Measurements from ENCODE around the gene CCDC7.
"Not testable (repeated sequence)": the region's sequence is repeated elsewhere in the genome, so short reads cannot be mapped to it uniquely, and the experiment has no call there.

Gene CCDC7

GRCh38 chr10:32773105-32773504 is 327.2 kb downstream of the CCDC7 start:
- DNase-seq (ENCODE audit: low read depth): no peak
- TF ChIP-seq CTCF (conservative IDR thresholded peaks at IDR 0.05; ENCODE audit: low read depth, low read length): no peak
- no peak overlapping the region for H3K4me3 ChIP-seq (ENCODE audit: low read length)

- no peak for DNase-seq (ENCODE audit: low read depth)
- no peak for TF ChIP-seq CTCF (conservative IDR thresholded peaks at IDR 0.05; ENCODE audit: low read depth, low read length)
These were observed 341.0 kb downstream of the CCDC7 start for GRCh38 chr10:32786968-32787367.

GRCh38 chr10:32787690-32788284 is 341.8 kb downstream of the CCDC7 start:
- H3K4me3 ChIP-seq (ENCODE audit: low read length): no peak overlapping the region
- TF ChIP-seq CTCF (conservative IDR thresholded peaks at IDR 0.05; ENCODE audit: low read depth, low read length): no peak
- DNase-seq (ENCODE audit: low read depth): no peak

More at GRCh38 chr10:32786968-32787367, 341.0 kb downstream of the CCDC7 start:
- no peak overlapping the region for H3K4me3 ChIP-seq (ENCODE audit: low read length)

GRCh38 chr10:32788359-32788758 is 342.4 kb downstream of the CCDC7 start:
- DNase-seq (ENCODE audit: low read depth): no peak
- no peak for TF ChIP-seq CTCF (conservative IDR thresholded peaks at IDR 0.05; ENCODE audit: low read depth, low read length)
- H3K4me3 ChIP-seq (ENCODE audit: low read length): no peak overlapping the region

- no peak for DNase-seq (ENCODE audit: low read depth)
- no peak for TF ChIP-seq CTCF (conservative IDR thresholded peaks at IDR 0.05; ENCODE audit: low read depth, low read length)
- H3K4me3 ChIP-seq (ENCODE audit: low read length): no peak overlapping the region
These were observed 344.5 kb downstream of the CCDC7 start for GRCh38 chr10:32790483-32790882.

- no peak for TF ChIP-seq CTCF (conservative IDR thresholded peaks at IDR 0.05; ENCODE audit: low read depth, low read length)
- H3K4me3 ChIP-seq (ENCODE audit: low read length): no peak overlapping the region
- no peak for DNase-seq (ENCODE audit: low read depth)
These were observed 347.1 kb downstream of the CCDC7 start for GRCh38 chr10:32793033-32793432.

- TF ChIP-seq CTCF (conservative IDR thresholded peaks at IDR 0.05; ENCODE audit: low read depth, low read length): peak; percentile 68
- DNase-seq (ENCODE audit: low read depth): no peak
- no peak overlapping the region for H3K4me3 ChIP-seq (ENCODE audit: low read length)
These were observed 349.8 kb downstream of the CCDC7 start for GRCh38 chr10:32795598-32796183.

GRCh38 chr10:32797393-32797792 is 351.5 kb downstream of the CCDC7 start:
- DNase-seq (ENCODE audit: low read depth); H3K4me3 ChIP-seq (ENCODE audit: low read length): not testable (repeated sequence)

All from retinal pigment epithelial cell (primary cell).